HepG2 (cell line): ENCODE measurements around the gene KCNQ2.

Source experiments
- NCOR1 ChIP-seq: fragments of 200-600 bp; sonication (generic); IDR thresholded peaks from 2 replicates; pipeline ENCODE4 v1.7.0; 2017; ENCODE audit warnings: antibody characterized with exemption, low read length, borderline replicate concordance
- NFE2 ChIP-seq: sonication (generic); formaldehyde crosslinking; IDR thresholded peaks from 2 replicates; pipeline ENCODE4 v1.4.0; 2020; ENCODE audit warnings: missing genetic modification reagents
- POLR2A ChIP-seq, 2 experiments: IDR thresholded peaks; 2 replicates each; pipeline ENCODE4 v1.6.1; 2011; ENCODE audit warnings: low read depth in 2 of 2, low read length in 2 of 2, mild to moderate bottlenecking in 1 of 2, moderate library complexity in 1 of 2; ENCODE audit not compliant: insufficient read depth in 1 of 2
- RNF2 ChIP-seq: fragments of 450-650 bp; conservative IDR thresholded peaks from 2 replicates; pipeline ENCODE4 v1.6.1; 2016; ENCODE audit warnings: low read depth
- SAP130 ChIP-seq: IDR thresholded peaks from 2 replicates; pipeline ENCODE4 v1.6.1; 2016; ENCODE audit warnings: low read depth
- U2AF1 ChIP-seq: fragments of 200-400 bp; formaldehyde crosslinking; optimal IDR thresholded peaks from 2 replicates; pipeline ENCODE3; 2017; ENCODE audit warnings: mild to moderate bottlenecking, low read depth, low read length
- YY1 ChIP-seq: IDR thresholded peaks from 2 replicates; pipeline ENCODE4 v1.6.1; 2011; ENCODE audit warnings: low read length, low read depth, moderate library complexity, mild to moderate bottlenecking; ENCODE audit not compliant: insufficient read depth, insufficient replicate concordance
- ZNF282 ChIP-seq: fragments of 450-650 bp; IDR thresholded peaks from 2 replicates; pipeline ENCODE4 v1.6.1; 2018; ENCODE audit not compliant: partially characterized antibody
- ZNF782 ChIP-seq: sonication (generic); formaldehyde crosslinking; IDR thresholded peaks from 2 replicates; pipeline ENCODE4 v1.4.0; 2020; ENCODE audit warnings: missing genetic modification reagents, mild to moderate bottlenecking, borderline replicate concordance
- TF ChIP-seq, protein P1 (sequence below): sonication (generic); formaldehyde crosslinking; IDR thresholded peaks from 2 replicates; pipeline ENCODE4 v1.9.0; 2022; ENCODE audit warnings: low read depth, missing genetic modification reagents
- TF ChIP-seq, protein P2 (sequence below), 2 experiments: IDR thresholded peaks; 2 replicates each; pipeline ENCODE4 v1.6.1; 2011 to 2012; ENCODE audit warnings: low read length in 2 of 2, borderline replicate concordance in 1 of 2, low read depth in 1 of 2, mild to moderate bottlenecking in 1 of 2, moderate library complexity in 1 of 2
- TF ChIP-seq, protein P3 (sequence below): sonication (generic); formaldehyde crosslinking; IDR thresholded peaks from 2 replicates; pipeline ENCODE4 v1.5.0; 2020; ENCODE audit warnings: mild to moderate bottlenecking, missing genetic modification reagents, moderate library complexity

DNA sequence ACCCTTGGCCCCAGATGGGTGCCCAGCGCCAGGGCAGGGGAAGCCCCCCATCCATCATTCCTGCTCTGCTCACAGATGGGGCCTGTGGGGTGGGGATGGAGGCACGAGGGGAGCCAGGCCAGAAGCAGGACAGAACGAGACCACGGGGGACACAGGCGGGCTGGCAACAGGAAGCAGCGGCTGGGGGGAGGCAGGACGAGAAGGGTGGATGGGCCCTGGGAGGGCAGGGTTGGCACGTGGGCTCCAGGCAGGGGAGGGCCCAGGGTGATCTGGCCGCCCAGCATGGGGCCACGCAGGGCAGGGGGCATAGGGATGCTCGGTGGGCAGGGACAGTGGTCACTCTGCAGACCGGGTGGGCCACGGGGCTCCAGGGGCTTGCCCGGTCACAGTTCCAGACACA lies 41.6 kb downstream of the KCNQ2 start:
- TF ChIP-seq ZNF282 = no peak
- TF ChIP-seq, protein P1, sequence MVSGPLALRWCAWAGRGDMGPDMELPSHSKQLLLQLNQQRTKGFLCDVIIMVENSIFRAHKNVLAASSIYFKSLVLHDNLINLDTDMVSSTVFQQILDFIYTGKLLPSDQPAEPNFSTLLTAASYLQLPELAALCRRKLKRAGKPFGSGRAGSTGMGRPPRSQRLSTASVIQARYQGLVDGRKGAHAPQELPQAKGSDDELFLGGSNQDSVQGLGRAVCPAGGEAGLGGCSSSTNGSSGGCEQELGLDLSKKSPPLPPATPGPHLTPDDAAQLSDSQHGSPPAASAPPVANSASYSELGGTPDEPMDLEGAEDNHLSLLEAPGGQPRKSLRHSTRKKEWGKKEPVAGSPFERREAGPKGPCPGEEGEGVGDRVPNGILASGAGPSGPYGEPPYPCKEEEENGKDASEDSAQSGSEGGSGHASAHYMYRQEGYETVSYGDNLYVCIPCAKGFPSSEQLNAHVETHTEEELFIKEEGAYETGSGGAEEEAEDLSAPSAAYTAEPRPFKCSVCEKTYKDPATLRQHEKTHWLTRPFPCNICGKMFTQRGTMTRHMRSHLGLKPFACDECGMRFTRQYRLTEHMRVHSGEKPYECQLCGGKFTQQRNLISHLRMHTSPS (CRISPR knock-in tag) = no peak
- TF ChIP-seq, protein P2, sequence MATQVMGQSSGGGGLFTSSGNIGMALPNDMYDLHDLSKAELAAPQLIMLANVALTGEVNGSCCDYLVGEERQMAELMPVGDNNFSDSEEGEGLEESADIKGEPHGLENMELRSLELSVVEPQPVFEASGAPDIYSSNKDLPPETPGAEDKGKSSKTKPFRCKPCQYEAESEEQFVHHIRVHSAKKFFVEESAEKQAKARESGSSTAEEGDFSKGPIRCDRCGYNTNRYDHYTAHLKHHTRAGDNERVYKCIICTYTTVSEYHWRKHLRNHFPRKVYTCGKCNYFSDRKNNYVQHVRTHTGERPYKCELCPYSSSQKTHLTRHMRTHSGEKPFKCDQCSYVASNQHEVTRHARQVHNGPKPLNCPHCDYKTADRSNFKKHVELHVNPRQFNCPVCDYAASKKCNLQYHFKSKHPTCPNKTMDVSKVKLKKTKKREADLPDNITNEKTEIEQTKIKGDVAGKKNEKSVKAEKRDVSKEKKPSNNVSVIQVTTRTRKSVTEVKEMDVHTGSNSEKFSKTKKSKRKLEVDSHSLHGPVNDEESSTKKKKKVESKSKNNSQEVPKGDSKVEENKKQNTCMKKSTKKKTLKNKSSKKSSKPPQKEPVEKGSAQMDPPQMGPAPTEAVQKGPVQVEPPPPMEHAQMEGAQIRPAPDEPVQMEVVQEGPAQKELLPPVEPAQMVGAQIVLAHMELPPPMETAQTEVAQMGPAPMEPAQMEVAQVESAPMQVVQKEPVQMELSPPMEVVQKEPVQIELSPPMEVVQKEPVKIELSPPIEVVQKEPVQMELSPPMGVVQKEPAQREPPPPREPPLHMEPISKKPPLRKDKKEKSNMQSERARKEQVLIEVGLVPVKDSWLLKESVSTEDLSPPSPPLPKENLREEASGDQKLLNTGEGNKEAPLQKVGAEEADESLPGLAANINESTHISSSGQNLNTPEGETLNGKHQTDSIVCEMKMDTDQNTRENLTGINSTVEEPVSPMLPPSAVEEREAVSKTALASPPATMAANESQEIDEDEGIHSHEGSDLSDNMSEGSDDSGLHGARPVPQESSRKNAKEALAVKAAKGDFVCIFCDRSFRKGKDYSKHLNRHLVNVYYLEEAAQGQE (IDR thresholded peaks at IDR 0.05; ENCODE audit: borderline replicate concordance in 1 of 2, low read depth in 1 of 2, low read length in 2 of 2) = no peak
- no peak for TF ChIP-seq ZNF782 (CRISPR knock-in tag)
- TF ChIP-seq NCOR1 = no peak
- TF ChIP-seq RNF2 = no peak
- TF ChIP-seq NFE2 (CRISPR knock-in tag) = no peak
- TF ChIP-seq U2AF1 = no peak
- no peak for TF ChIP-seq YY1
- TF ChIP-seq SAP130 = no peak
- TF ChIP-seq POLR2A (IDR thresholded peaks at IDR 0.05; ENCODE audit: insufficient read depth in 1 of 2, low read depth in 2 of 2, low read length in 2 of 2) = no peak
- TF ChIP-seq, protein P3, sequence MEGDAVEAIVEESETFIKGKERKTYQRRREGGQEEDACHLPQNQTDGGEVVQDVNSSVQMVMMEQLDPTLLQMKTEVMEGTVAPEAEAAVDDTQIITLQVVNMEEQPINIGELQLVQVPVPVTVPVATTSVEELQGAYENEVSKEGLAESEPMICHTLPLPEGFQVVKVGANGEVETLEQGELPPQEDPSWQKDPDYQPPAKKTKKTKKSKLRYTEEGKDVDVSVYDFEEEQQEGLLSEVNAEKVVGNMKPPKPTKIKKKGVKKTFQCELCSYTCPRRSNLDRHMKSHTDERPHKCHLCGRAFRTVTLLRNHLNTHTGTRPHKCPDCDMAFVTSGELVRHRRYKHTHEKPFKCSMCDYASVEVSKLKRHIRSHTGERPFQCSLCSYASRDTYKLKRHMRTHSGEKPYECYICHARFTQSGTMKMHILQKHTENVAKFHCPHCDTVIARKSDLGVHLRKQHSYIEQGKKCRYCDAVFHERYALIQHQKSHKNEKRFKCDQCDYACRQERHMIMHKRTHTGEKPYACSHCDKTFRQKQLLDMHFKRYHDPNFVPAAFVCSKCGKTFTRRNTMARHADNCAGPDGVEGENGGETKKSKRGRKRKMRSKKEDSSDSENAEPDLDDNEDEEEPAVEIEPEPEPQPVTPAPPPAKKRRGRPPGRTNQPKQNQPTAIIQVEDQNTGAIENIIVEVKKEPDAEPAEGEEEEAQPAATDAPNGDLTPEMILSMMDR (CRISPR knock-in tag) = no peak
